NB4 (cell line): Measurements from ENCODE around the gene FAT3.

Experiments used
- DNase-seq: peaks from one replicate; pipeline ENCODE4 v3.0.0; 2010; ENCODE audit warnings: low read depth
- H3K4me3 ChIP-seq: one replicate; pipeline ENCODE4 v1.5.1; 2011; ENCODE audit warnings: mild to moderate bottlenecking, low read depth, low read length, moderate library complexity
- CTCF ChIP-seq: IDR thresholded peaks from one replicate; pipeline ENCODE4 v1.5.1; 2012; ENCODE audit warnings: low read depth, low read length
- MAX ChIP-seq: IDR thresholded peaks from 2 replicates; pipeline ENCODE4 v1.6.1; 2011; ENCODE audit warnings: low read depth, low read length
- MYC ChIP-seq: IDR thresholded peaks from 2 replicates; pipeline ENCODE4 v1.6.1; 2011; ENCODE audit warnings: low read depth, low read length
- POLR2A ChIP-seq: IDR thresholded peaks from 2 replicates; pipeline ENCODE4 v1.6.1; 2011; ENCODE audit warnings: mild to moderate bottlenecking; ENCODE audit not compliant: insufficient read length; ENCODE audit errors: extremely low read depth

The FAT3 gene

GRCh38 chr11:92240916-92241315 is 16.3 kb downstream of the FAT3 start:
- no peak for DNase-seq
- H3K4me3 ChIP-seq = no peak overlapping the region
- no peak for TF ChIP-seq CTCF
- no peak for TF ChIP-seq POLR2A
- no peak for TF ChIP-seq MAX
- TF ChIP-seq MYC = no peak

- H3K4me3 ChIP-seq = no peak overlapping the region
- TF ChIP-seq MAX = no peak
- no peak for TF ChIP-seq MYC
- TF ChIP-seq CTCF = no peak
- TF ChIP-seq POLR2A = no peak
These were observed 21.2 kb downstream of the FAT3 start for GRCh38 chr11:92245700-92246271.

GRCh38 chr11:92246630-92247029 is 22.0 kb downstream of the FAT3 start:
- DNase-seq = no peak
- TF ChIP-seq POLR2A = no peak
- no peak for TF ChIP-seq MYC
- TF ChIP-seq MAX = no peak
- TF ChIP-seq CTCF = no peak
- H3K4me3 ChIP-seq = no peak overlapping the region

More at GRCh38 chr11:92245700-92246271, 21.2 kb downstream of the FAT3 start:
- no peak for DNase-seq

GRCh38 chr11:92249156-92249753 is 24.6 kb downstream of the FAT3 start:
- TF ChIP-seq CTCF (no peak), MYC (no peak), MAX (no peak), POLR2A (no peak)
- no peak overlapping the region for H3K4me3 ChIP-seq

GRCh38 chr11:92251980-92252379 is 27.4 kb downstream of the FAT3 start:
- H3K4me3 ChIP-seq = no peak overlapping the region
- TF ChIP-seq MAX (no peak), MYC (no peak), POLR2A (no peak), CTCF (no peak)
- DNase-seq = no peak

More at GRCh38 chr11:92249156-92249753, 24.6 kb downstream of the FAT3 start:
- no peak for DNase-seq
